IPS DF 19.7 (cell line): ENCODE data around the gene VAT1L.
"Not testable (repeated sequence)": the region's sequence is repeated elsewhere in the genome, so short reads cannot be mapped to it uniquely, and the experiment has no call there.

ENCODE experiments used
- DNase-seq: peaks from one replicate; pipeline ENCODE4 v3.0.0-alpha.2; 2013; ENCODE audit warnings: low read depth, low spot score

The VAT1L gene

GRCh38 chr16:77905374-77905920 is 117.1 kb downstream of the VAT1L start:
- DNase-seq, result no peak

- DNase-seq, result no peak
Measured at GRCh38 chr16:77910021-77910420, 121.7 kb downstream of the VAT1L start.

- no peak for DNase-seq
Measured at GRCh38 chr16:77912617-77913016, 124.3 kb downstream of the VAT1L start.

- DNase-seq, result no peak
Measured at GRCh38 chr16:77913738-77914253, 125.4 kb downstream of the VAT1L start.

- no peak for DNase-seq
Measured at GRCh38 chr16:77916111-77916510, 127.7 kb downstream of the VAT1L start.

- DNase-seq, result no peak
Measured at GRCh38 chr16:77917971-77918370, 129.6 kb downstream of the VAT1L start.

GRCh38 chr16:77918809-77919707 is 130.7 kb downstream of the VAT1L start:
- DNase-seq, result no peak

GRCh38 chr16:77919761-77920415 is 131.5 kb downstream of the VAT1L start:
- DNase-seq, result no peak

GRCh38 chr16:77920984-77921383 is 132.6 kb downstream of the VAT1L start:
- no peak for DNase-seq

GRCh38 chr16:77922228-77922754 is 133.9 kb downstream of the VAT1L start:
- DNase-seq, result no peak

- DNase-seq, result no peak
Measured at GRCh38 chr16:77925531-77925930, 137.2 kb downstream of the VAT1L start.

- DNase-seq, result no peak
Measured at GRCh38 chr16:77928096-77928495, 139.7 kb downstream of the VAT1L start.

GRCh38 chr16:77929004-77929403 is 140.6 kb downstream of the VAT1L start:
- DNase-seq, result no peak

- DNase-seq, result no peak
Measured at GRCh38 chr16:77931058-77931457, 142.7 kb downstream of the VAT1L start.

- no peak for DNase-seq
Measured at GRCh38 chr16:77937473-77938149, 149.2 kb downstream of the VAT1L start.

GRCh38 chr16:77938913-77939312 is 150.5 kb downstream of the VAT1L start:
- no peak for DNase-seq

GRCh38 chr16:77939968-77940367 is 151.6 kb downstream of the VAT1L start:
- no peak for DNase-seq

GRCh38 chr16:77943801-77944200 is 155.4 kb downstream of the VAT1L start:
- no peak for DNase-seq

- no peak for DNase-seq
Measured at GRCh38 chr16:77944631-77945030, 156.3 kb downstream of the VAT1L start.

- no peak for DNase-seq
Measured at GRCh38 chr16:77945126-77945525, 156.8 kb downstream of the VAT1L start.

GRCh38 chr16:77946823-77947222 is 158.5 kb downstream of the VAT1L start:
- DNase-seq, result no peak

- DNase-seq, result not testable (repeated sequence)
Measured at GRCh38 chr16:77947590-77947989, 159.2 kb downstream of the VAT1L start.
